ENCODE data around the gene MCC.

DNA sequence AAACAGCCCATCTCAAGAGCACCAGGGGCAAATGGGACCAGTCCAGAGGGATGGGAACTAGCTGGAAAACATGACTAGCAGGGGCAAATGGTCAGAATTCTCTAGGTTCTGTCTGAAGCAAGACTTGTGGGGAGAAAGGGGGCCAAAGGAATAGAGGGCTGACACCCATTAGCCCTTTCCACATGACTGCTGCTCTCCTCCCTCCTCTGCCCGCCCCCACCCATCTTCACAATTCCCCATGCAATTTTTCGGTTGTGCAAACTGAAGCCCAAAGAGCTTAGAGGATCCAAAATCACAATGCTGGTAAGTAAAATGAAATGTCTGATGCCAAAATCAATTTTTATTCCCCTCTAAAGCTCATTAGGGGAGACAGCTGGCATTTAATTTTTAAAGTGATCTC lies 304.6 kb downstream of the MCC start:
- no peak for TF ChIP-seq SMC3 (IDR thresholded peaks at IDR 0.05; ENCODE audit: low read depth, low read length)
- TF ChIP-seq, protein P1, sequence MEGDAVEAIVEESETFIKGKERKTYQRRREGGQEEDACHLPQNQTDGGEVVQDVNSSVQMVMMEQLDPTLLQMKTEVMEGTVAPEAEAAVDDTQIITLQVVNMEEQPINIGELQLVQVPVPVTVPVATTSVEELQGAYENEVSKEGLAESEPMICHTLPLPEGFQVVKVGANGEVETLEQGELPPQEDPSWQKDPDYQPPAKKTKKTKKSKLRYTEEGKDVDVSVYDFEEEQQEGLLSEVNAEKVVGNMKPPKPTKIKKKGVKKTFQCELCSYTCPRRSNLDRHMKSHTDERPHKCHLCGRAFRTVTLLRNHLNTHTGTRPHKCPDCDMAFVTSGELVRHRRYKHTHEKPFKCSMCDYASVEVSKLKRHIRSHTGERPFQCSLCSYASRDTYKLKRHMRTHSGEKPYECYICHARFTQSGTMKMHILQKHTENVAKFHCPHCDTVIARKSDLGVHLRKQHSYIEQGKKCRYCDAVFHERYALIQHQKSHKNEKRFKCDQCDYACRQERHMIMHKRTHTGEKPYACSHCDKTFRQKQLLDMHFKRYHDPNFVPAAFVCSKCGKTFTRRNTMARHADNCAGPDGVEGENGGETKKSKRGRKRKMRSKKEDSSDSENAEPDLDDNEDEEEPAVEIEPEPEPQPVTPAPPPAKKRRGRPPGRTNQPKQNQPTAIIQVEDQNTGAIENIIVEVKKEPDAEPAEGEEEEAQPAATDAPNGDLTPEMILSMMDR (conservative IDR thresholded peaks at IDR 0.05; ENCODE audit: low read depth, low read length) = no peak
